ENCODE data around the gene AP3S2.

DNA sequence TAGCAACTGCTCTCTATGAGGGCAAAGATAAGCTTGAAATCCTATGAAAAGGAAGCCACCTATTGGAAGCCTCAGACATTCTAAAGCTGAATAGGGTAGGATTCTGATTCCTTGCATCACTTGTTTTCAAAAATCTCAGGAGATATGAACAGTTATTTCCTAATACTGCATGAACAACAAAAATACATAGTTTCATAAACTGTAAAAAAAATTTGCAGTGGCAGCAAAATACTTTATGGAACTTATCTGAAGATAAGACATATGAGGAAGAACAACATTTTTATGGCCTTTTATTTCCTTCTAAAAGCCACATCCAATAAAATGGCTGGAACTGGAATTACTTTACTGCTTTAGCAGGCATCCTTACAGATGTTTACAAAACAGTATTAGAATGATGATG lies 29.9 kb downstream of the AP3S2 start:
- TF ChIP-seq CTCF (conservative IDR thresholded peaks at IDR 0.05; ENCODE audit: low read length) (no peak), EZH2phosphoT487 (IDR thresholded peaks at IDR 0.05; ENCODE audit: borderline replicate concordance) (no peak)

Measured in Loucy (cell line).